ENCODE data around the gene MED27.

- TF ChIP-seq CTCF (IDR thresholded peaks at IDR 0.05; ENCODE audit: control extremely low read depth in 1 of 3, insufficient read depth in 1 of 3, low read depth in 1 of 3, low read length in 3 of 3) = peak in 2 of 3 experiments; percentile 9 to 30; a peak in 2 of 4 replicates
- no peak for TF ChIP-seq JUN (IDR thresholded peaks at IDR 0.05; ENCODE audit: low read depth, low read length)
- TF ChIP-seq ATF3 (IDR thresholded peaks at IDR 0.05; ENCODE audit: insufficient read depth, low read depth, low read length) = no peak
Observed at GRCh38 chr9:131981116-131981776, 98.4 kb downstream of the MED27 start.
